A172 (cell line): ENCODE data around the gene GCLC. TPM values are rescaled to one million over a fixed set of nuclear protein-coding genes. Genes with fewer than 3 reads are reported as not detected.
A peak's percentile ranks its signal among the peaks of the same experiment; 100 is the strongest.

Experiments
- DNase-seq: peaks from one replicate; pipeline ENCODE4 v3.0.0-alpha.2; 2015; ENCODE audit warnings: low spot score
- total RNA-seq: library from RNA; depleted of rRNA; stranded (reverse); fragments of >200 nt; shearing (Covaris generic); gene quantifications from 2 replicates; pipeline ENCODE4 v1.2.3, GENCODE V29; 2014

GCLC gene
- total RNA-seq, 1 experiment from 2014 or later = 14.7 TPM

DNA sequence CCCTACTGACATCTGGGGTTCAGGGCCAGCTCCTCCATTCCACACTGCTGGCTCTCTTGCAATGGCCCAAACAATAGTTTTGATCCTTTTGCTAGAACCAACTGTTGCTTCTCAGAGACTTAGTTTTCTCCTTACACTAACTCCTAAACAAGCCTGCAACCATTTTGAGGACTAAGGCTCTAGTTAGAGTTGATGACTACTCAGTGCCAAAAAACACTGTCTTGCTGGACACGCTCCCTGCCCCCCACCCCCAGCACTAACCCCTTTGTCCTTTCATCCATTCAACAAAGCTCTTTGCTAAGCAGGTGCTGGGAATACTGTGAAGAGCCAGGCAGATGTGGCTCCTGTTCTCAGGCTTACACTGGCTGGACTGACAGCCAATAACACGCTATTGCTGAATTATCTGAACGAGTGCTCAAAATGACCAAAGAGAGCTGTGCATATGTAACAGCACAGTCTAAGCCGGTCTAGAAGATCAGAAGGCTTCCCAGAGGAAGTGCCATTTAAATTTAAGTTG, 17.6 kb downstream of the GCLC start:
- DNase-seq = no peak

DNA sequence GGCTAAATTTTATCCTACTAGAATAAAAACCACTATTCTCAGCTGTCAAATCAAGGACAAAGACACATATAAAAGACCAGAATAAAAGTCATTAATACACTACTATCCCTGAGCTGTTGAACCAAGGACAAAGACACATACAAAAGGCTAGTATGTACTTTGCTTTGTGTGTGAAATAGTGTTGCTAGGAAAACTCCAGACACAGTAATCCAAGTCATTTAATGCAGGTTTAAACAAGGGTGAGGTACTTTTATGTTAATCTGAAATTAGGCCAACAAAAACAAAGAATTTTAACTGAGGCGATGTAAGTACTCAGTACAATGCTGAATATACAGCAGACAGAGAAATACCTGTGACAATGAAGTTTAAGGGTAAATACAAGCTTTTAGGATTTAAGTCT, 18.9 kb downstream of the GCLC start:
- DNase-seq = no peak

DNA sequence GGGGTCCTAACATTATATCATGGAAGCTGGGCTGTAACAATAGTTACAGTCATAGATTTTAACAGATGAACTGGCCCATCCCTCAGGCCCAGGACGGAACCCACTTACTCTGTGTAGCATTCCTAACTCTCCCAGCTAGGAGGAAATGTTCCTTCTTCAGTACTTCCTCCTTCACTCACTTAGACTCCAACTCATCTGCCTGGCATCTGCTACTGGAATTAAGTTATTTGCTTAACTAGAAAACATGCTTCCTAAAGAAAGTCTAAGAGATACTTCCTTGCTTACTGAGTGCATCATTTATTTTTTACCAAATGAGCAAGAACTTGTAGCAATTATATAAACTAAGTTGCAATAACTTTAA, 20.5 kb downstream of the GCLC start:
- DNase-seq = peak; percentile 17

DNA sequence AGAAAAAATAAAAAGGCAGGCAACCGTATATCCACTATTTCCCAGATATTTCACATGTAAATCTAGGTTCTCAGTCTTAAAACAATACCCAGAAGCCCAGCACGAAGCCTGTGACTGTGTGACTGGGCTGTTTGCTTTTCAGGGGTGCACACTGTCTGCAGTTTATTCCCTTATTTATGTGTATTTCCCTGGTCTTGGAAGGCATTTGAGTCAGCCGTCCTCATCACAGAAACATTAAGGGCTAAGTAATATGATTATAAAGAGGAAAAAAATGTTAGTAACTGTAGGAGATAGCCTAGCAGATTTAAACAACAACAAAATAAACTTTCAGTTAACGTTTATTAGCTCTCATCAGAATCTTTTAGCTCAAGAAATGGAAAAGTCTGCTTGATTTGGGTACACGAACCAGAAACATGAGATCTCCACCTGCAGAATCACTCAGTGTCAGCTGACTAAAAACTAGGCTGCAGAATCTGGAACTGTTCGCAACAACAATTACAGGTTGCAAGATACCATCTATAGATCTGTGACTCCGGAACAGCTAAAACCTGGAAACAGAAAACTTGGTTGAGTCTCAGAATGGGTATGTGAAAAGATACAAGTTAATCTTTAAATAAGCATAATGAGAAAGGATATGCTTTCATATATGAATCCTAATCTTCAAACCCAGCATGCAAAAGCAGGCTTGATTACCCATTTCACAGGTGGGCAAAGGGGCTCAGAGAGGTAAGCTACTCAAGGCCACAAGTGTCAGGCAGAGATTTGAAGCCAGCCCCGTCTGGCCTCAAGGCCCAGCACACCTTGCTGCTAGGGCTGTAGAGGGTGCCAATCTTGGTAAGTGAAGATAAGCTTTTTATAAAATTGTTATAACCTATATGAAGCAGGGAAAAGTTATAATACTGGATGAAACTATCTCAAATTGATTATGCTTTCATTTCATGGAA, 21.1 kb downstream of the GCLC start:
- DNase-seq = no peak

DNA sequence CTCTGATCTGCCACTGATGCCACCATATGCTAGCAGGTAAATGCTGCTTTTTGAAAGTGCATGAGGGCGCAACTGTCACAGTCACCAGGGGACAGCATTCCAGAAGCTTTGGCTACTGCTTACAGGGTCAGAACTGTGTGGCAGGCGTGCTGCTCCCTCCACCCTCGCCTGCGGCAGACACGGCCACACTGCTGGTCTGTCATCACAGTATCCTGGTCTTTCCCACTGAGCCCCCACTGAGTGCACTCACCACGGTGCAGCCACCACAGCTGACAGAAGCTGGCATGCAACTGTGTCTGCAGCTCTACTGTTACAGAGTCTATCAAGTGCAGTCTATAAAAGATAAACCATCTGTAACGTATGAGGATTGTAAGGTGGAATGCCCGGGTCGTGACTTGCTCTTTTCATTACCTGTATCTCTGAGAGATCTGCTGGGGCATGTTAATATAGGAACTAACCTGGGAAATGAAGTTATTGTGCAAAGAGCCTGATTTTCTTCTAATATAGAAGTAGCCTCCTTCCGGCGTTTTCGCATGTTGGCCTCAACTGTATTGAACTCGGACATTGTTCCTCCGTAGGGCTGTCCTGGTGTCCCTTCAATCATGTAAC, 24.5 kb downstream of the GCLC start:
- no peak for DNase-seq

DNA sequence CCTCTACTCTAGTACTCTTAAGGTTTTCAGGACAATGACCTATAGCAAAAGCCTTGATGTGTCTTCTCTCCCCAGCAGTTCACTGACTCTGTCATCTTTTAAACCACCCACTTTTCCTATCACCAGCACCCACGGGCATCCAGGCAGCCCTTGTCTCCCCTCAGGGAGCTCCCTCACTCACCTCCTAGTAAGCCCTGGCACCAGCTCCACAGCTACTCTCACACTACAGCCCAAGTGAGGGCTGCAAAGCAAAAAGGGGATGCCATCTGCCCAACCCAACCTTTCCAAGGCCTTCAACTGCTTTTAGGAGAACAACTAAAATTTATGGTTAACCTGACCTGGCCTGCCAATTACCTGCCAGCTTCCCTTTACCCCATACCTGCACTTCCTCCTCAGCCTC, 26.0 kb downstream of the GCLC start:
- DNase-seq = no peak

DNA sequence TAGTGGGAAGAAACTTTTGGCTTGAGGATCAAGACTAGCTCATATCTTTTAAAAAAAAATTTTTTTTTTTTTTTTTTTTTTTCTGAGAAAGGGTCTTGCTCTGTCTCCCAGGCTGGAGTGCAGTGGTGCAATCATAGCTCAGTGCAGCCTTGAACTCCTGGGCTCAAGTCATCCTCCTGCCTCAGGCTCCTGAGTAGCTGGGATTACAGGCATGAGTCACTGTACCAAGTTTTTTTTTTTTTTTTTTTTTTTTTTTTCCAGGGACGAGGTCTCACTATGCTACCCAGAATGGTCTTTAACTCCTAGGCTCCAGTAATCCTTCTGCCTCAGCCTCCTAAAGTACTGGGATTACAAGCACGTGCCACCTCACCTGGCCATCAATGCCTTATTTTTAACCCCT, 27.9 kb downstream of the GCLC start:
- DNase-seq = peak; percentile 7

DNA sequence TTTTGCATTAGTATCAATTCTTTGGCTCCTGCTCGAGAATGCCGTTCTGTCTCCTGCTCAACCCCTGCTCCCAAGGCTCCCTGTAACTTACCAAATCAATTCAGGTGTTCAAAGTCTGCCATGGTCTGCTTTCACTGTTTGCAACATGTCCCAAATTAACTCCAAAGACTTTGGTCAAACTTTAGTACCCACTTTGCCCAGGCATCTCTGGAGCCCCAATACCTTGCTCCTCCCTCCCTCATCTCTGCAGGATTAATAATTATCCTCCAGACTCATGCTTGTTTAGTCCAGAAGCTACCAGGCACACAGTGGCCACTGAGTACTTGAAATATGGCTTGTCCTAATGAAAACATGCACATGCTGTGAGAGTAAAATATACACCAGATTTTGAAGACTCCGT, 30.2 kb downstream of the GCLC start:
- no peak for DNase-seq

DNA sequence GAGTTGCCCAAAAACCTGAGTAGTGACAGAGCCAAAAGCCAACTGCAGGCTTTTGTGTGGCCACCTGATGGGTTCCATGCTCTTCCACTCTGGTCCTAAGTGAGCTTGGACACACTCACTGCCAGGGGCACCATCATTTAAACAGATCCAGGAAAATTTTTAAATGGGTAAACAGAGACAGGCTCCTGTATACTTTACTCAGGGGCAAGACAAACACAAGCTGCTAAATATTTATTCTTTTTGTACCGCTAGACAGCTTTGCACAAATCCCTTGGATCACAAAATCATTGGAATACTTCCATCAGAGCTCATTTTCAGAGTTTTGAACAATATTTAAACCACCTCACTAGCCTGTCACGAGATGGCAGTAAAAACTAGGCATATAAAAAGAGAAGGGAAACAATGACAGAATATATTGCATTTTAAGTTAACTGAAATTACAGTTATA, 31.4 kb downstream of the GCLC start:
- no peak for DNase-seq

DNA sequence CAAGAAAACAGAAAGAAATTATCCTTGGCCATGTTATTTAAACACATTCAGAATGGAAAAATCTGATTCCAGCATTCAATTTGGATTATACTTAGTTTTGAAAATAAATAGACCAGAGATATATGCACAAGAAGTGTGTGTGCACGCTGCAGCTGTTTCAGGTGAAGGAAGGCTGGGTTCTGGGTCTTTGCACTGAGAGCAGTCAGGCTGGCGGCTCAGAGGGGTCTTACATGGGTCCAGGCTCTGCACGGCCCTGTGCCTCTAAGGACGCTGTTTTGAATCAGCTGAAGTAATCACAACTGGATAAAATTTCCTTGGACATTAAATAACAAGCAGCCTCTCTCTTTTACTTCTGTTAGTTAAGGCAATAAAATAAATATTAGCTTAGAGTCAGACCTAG, 31.8 kb downstream of the GCLC start:
- DNase-seq = no peak

DNA sequence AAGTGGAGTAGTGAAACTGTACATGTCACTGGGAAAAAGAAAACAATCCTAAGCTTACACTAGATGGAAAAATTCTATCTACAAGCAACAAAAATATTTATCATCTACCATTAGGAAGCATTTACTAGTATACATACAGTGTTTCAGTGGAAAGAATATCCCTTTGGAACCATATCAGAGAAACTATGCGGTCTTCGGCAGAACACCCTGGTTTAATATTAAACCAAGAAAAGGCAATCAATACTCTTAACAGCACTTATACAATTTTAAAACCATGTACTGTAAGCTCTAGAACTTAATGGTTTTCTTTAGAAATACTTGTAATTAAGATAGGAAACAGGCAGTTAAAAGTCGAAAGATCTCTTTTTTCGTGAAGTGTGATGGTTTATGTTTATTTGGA, 32.3 kb downstream of the GCLC start:
- DNase-seq = no peak

DNA sequence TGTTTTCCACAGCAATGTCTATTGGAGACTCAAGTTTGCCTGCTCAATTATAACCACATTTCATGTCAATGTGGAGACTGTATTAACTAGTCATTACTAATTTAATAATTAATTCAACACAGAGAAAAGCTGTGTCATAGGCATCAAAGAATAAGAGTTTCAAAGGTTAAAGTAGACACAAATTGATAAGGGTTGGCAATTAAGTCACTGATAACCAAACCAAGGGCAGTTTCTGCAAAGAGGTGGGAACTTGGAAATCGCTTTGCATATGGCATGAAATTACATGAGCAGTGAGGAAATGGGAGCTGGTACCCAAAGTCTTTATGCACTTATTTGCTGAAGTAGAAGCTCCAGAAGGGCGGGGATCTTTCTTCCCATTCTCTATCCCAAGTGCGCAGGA, 34.2 kb downstream of the GCLC start:
- DNase-seq = no peak

DNA sequence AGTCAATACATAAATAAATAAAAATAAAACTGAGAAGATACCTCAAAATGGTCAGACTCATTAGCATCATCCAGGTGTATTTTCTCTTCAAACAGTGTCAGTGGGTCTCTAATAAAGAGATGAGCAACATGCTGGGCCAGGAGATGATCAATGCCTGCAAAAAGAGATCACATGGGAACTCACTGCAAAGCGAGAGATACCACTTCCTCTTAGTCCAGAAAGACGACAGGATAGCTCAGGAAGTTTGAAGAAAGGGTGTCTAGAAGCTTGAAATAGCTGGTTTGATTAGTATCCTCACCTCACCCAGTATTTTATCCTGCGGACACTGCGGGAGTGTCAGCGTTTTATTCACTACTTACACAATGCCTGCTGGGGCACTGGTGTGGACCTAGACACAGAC, 38.0 kb downstream of the GCLC start:
- no peak for DNase-seq

DNA sequence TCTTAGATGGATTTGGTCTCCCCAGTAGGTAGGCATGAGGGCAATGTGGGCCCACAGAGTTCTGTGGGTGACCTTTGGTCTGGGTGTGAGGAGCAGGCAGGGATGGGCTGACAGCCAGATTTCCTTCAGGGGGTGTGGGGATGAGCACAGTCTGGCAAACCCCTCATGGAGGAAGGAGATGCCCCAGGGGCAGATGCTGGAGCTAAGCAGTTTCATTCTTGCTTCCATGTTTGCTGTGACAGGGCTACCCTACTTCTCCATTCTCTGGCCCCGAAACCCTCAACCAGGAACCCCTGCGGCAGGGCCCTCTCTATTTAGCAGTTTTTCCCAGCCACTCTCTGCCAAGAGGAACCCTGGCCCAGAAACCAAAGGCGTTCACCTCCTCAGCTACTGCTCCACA, 40.4 kb downstream of the GCLC start:
- DNase-seq = no peak

DNA sequence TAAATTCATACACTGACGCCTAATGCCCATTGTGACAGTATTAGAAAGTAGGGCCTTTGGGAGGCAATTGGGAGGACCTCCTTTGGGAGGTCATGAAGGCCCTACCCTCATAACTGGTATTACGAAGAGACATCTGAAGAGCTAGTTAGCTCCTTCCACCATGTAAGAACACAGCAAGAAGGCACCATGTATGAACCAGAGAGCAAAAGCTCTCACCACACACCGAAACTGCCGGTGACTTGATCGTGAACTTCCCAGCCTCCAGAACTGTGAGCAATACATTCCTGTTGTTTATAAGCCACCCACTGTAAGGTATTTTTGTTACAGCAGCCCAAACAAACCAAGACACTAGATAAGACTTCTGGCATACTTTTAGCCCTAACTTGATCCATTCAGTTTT, 41.8 kb downstream of the GCLC start:
- DNase-seq = no peak

DNA sequence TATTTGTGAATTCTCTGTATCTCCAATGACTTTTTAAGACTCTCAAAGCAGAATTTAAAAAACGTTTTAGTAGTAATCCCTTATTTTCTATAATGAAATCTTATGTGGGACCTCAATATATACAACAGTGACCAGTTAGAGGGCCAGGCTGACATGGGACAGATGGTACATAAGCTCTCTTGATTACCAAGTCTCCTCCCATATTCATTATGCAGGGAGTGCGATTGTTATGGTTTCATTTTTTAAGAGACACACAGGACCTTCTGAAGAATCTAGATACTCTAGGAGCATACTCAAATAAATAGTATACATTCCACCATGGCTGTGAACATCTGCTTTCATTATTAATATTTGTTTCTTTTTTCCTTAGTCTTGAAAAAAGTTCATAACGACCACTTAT, 43.5 kb downstream of the GCLC start:
- no peak for DNase-seq

DNA sequence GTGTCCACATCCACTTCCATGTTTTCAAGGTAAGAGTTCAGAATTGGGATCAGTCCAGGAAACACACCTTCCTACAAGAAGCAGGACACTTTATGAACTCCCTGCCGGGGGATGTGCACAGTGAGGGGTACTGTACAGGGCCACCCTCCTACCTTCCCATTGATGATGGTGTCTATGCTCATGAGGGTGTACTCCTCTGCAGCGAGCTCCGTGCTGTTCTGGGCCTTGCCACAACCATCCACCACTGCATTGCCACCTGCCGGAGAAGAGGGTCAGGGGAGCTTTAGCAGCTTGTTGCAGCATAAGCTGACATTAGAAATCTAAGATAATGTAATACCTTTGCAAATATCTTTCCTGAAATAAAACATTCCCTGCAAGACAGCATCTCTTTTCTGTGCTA, 44.8 kb downstream of the GCLC start:
- no peak for DNase-seq

DNA sequence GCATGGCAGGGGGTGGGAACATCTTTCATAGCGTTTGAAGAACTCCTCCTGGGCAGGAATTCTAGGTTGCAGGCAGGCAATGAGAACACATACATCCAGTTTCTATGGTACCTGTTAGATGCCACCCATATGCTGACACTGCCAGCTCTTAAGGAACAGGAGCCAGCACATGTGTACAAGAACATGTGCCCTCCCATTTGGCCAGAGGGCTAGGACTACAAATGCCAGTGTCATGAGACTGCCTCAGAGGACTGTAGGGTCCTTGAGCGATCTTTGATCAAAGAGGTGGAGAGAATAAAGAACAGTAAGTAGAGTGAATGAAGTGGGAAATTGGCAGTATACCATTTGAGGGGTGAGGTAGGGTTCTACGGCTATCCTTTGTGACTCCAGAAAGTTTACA, 45.8 kb downstream of the GCLC start:
- no peak for DNase-seq

DNA sequence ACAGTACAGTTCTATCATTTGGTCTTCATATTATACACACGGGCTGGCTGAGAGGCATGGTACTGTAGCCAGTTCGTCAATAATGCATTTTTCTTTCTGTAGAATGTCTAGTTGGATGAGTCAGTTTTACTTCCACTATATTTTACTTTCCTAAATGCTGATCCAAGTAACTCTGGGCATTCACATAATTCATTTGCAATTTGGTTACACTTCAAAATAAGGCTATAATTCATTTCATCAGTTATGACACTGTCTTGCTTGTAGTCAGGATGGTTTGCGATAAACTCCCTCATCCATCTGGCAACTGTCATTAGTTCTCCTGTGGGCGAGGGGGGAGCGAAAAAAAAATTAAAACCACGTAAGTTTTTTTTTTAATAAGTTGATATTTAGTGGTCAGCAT, 46.3 kb downstream of the GCLC start:
- no peak for DNase-seq

DNA sequence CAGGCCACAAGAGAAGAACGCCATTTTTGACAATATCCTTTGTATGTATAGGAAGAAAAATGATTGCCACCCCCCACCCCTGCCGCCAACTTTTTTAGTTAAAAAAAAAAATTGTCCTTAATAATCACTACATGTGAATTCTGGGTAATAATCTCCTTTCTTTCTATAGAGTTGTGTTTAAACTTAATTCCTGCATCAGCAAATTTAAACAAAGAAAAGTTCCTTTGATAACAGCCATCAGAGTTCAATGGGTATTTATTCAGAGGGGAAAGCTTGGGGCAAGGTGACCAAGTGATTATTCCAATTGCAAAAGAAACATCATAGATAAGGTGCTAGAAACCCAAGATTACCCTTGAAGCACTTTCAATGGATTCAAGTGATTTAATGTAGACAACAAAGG, 47.0 kb downstream of the GCLC start:
- no peak for DNase-seq

DNA sequence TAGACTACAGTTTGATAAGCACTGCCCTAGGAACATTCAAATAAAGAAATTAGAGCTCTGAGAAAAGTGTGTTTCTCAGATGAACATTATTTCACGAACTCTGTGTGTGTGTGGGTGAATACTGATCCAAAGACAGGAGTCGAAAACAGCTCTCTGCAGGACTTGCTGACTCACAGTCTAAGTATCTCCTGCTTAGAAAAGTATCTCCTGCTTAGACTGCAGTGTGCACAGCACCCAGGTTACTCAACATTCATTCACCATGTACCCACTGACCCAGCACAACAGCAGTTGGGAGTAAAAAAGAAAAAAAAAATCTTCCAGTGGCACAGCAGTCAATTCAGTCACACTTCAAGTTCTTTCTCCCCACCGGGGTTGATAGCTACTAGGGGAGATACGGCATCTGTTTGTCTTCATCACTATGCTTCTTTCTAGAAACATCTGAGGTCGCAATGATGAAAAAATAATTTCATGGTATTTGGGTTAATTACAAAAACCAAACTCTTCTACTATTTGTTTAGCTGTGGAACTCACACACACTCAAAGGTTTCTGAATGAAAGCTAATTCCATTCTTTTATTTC, 48.0 kb downstream of the GCLC start:
- DNase-seq = peak; percentile 65

DNA sequence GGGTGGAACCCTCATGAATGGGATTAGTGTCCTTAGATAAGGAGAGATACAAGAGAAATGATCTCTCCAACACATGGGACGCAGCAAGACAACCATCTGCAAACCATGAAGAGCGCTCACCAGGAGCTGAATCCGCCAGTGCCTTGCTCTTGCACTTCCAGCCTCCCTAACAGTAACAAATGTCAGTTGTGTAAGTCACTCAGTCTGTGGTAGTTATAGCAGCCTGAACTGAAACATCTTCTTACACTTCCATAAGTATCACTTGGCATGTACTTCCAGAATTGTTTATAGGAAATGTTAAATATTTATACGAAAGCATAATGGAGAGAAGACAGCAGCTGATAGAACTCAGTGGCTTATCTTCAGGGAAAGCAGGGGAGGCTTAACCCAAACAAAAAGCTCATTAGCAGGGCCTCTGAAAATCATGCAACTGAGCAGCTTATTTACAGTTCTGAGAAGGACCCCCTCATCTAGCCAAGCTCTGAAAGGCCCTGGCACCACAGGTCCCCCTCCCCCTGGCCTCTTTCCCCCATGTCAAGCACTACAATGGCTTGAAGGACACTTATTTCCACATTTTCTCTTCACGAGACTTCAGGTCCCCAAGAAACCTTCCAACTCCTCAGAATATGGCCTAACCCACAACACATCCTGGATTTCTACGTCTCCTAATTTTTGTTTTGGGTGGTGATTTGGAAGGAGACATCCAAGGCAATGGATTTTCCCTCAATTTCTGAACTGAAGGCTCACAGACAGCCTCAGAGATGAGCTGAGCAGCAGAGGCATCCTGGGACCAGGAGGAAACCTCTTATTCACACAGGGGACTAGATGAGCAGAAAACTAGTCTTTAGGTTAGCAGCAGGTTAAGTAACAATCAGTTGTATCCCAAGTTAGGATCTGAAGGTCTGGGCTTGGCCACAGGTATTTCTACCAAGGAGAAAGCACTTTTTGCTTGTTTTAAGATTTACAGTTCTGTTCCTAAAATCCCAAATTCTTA, 49.1 kb downstream of the GCLC start:
- DNase-seq = no peak
